ENCODE data around the gene CAP2. TPM values are rescaled to one million over a fixed set of nuclear protein-coding genes. Genes with fewer than 3 reads are reported as not detected.
"Not testable (repeated sequence)": the region's sequence is repeated elsewhere in the genome, so short reads cannot be mapped to it uniquely, and the experiment has no call there.

CAP2 gene
- total RNA-seq, 2 donors from 2014 or later, result not detected

- Mint-ChIP-seq H3K4me1 (peaks cover 16% of the 10 kb centered on the region), H3K36me3 (ENCODE audit: low read depth) (no peaks in the 10 kb centered on the region), H3K27ac (no peak overlapping the region), H3K4me3 (peak overlapping the region; percentile 88), H3K27me3 (peaks cover 14% of the 10 kb centered on the region)
- DNase-seq (no peak), ATAC-seq (peak; percentile 79)
- H3K9me3 ChIP-seq (ENCODE audit: control insufficient read depth, low read length, poor library complexity, severe bottlenecking), result no peaks in the 10 kb centered on the region
Observed at GRCh38 chr6:17580518-17581048, 187.2 kb downstream of the CAP2 start.

DNA sequence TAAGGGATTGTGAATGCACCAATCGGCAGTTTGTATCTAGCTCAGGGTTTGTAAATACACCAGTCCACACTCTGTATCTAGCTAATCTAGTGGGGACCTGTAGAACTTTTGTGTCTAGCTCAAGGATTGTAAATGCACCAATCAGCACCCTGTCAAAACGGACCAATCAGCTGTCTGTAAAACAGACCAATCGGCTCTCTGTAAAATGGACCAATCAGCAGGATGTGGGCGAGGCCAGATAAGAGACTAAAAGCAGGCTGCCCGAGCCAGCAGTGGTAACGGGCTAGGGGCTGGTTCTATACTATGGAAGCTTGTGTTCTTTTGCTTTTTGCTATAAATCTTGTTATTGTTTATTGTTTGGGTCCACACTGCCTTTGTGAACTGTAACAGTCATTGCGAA lies 187.9 kb downstream of the CAP2 start:
- Mint-ChIP-seq H3K4me3 (peak overlapping the region; percentile 88), H3K27me3 (peaks cover 14% of the 10 kb centered on the region), H3K4me1 (peaks cover 16% of the 10 kb centered on the region)
- not testable (repeated sequence) for H3K36me3 Mint-ChIP-seq (ENCODE audit: low read depth); ATAC-seq; DNase-seq; H3K27ac Mint-ChIP-seq; H3K9me3 ChIP-seq (ENCODE audit: control insufficient read depth, low read length, poor library complexity, severe bottlenecking)

DNA sequence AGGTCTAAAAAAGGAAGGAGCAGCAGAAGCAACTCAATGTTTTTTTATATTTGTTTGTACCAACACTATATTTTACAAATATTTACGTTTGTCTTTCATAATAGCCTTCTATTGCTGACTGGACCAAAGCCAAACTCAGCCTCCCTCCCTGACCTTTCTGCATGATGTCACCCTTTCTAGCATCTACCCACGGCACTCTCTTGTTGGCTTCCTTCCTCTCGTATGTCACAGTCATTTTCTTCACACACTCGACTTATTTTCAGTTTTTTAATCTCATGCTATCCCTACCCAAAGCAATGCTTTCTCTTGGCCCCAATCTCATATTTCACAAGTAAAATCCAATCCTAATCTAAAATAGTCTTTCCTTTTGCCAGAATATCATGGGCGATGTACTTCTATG lies 190.4 kb downstream of the CAP2 start:
- Mint-ChIP-seq H3K36me3 (ENCODE audit: low read depth) (no peaks in the 10 kb centered on the region), H3K27me3 (peaks cover 14% of the 10 kb centered on the region), H3K27ac (no peak overlapping the region), H3K4me1 (peaks cover 18% of the 10 kb centered on the region), H3K4me3 (peak overlapping the region; percentile 15)
- no peak for DNase-seq
- H3K9me3 ChIP-seq (ENCODE audit: control insufficient read depth, low read length, poor library complexity, severe bottlenecking), result no peaks in the 10 kb centered on the region
- ATAC-seq, result no peak

- Mint-ChIP-seq H3K27ac (no peak overlapping the region), H3K36me3 (ENCODE audit: low read depth) (no peaks in the 10 kb centered on the region), H3K4me3 (peak overlapping the region; percentile 15), H3K27me3 (peaks cover 14% of the 10 kb centered on the region), H3K4me1 (peaks cover 18% of the 10 kb centered on the region)
- ATAC-seq (peak; percentile 66), DNase-seq (no peak)
- no peaks in the 10 kb centered on the region for H3K9me3 ChIP-seq (ENCODE audit: control insufficient read depth, low read length, poor library complexity, severe bottlenecking)
Observed at GRCh38 chr6:17584241-17584803, 190.9 kb downstream of the CAP2 start.

GRCh38 chr6:17585766-17586490 lies 192.5 kb downstream of the CAP2 start:
- Mint-ChIP-seq H3K27ac (no peak overlapping the region), H3K4me3 (no peak overlapping the region), H3K4me1 (peaks cover 14% of the 10 kb centered on the region), H3K27me3 (peaks cover 14% of the 10 kb centered on the region), H3K36me3 (ENCODE audit: low read depth) (no peaks in the 10 kb centered on the region)
- DNase-seq, result no peak
- ATAC-seq, result no peak
- no peaks in the 10 kb centered on the region for H3K9me3 ChIP-seq (ENCODE audit: control insufficient read depth, low read length, poor library complexity, severe bottlenecking)

GRCh38 chr6:17586623-17587022 lies 193.2 kb downstream of the CAP2 start:
- H3K36me3 Mint-ChIP-seq (ENCODE audit: low read depth); H3K9me3 ChIP-seq (ENCODE audit: control insufficient read depth, low read length, poor library complexity, severe bottlenecking); H3K27me3 Mint-ChIP-seq; H3K27ac Mint-ChIP-seq; DNase-seq; ATAC-seq; H3K4me3 Mint-ChIP-seq: not testable (repeated sequence)
- peaks cover 13% of the 10 kb centered on the region for H3K4me1 Mint-ChIP-seq

- peaks cover 13% of the 10 kb centered on the region for H3K4me1 Mint-ChIP-seq
- peak overlapping the region; percentile 71 for H3K27ac Mint-ChIP-seq
- H3K9me3 ChIP-seq (ENCODE audit: control insufficient read depth, low read length, poor library complexity, severe bottlenecking), result no peaks in the 10 kb centered on the region
- DNase-seq (no peak), ATAC-seq (no peak)
- peaks cover 1% of the 10 kb centered on the region for H3K27me3 Mint-ChIP-seq
- no peaks in the 10 kb centered on the region for H3K36me3 Mint-ChIP-seq (ENCODE audit: low read depth)
- no peak overlapping the region for H3K4me3 Mint-ChIP-seq
Observed at GRCh38 chr6:17588011-17588410, 194.6 kb downstream of the CAP2 start.

DNA sequence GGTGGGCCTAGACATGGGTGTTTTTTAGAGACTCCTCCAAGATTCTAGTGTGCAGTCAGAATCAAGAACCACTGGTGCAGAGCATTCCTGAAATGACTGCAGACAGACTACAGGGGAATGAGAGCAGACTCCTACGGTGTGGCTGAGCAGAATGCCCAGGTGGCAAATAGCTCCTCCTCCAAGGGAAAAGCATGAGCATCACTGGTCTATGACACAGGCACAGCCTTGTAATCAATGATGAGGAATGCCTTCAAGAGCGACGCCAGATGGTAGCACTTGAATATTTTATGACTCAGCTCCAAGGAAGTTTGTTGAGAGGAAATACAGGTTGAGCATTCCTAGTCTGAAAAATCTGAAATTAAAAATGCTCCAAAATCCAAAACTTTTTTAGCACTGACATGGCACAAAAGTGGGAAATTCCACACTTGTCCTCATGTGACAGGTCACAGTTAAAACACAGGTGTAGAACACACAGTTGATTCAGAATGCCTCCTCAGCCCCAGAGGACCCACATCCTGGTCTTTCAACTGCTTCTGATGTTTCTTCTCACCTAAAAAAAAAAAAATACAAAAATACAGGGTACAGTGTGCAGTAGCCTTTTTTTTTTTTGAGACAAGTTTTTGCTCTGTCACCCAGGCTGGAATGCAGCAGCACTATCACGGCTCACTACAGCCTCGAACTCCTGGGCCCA lies 196.2 kb downstream of the CAP2 start:
- Mint-ChIP-seq H3K4me1 (peaks cover 7% of the 10 kb centered on the region), H3K36me3 (ENCODE audit: low read depth) (no peaks in the 10 kb centered on the region), H3K4me3 (no peak overlapping the region), H3K27me3 (no peaks in the 10 kb centered on the region), H3K27ac (no peak overlapping the region)
- H3K9me3 ChIP-seq (ENCODE audit: control insufficient read depth, low read length, poor library complexity, severe bottlenecking), result no peaks in the 10 kb centered on the region
- DNase-seq, result no peak
- peak; percentile 54 for ATAC-seq

DNA sequence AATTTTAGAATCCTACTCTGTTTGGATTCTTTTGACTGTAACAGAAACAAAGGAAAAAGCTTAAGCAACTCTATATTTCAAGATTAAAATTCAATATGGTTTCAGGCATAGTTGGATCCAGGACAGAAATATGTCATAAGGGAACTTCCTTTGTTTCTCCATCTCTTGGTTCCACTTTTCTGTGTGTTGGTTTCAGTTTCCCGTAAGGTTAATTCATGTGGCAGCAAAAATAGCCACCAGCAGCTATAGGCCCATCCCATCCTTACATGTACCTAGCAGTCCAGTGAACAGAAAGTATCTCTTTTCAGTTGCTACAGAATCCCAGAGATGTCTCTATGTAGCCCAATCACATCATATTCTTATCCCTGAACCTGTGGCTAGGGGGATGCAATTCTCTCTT lies 197.9 kb downstream of the CAP2 start:
- H3K4me1 Mint-ChIP-seq, result peaks cover 5% of the 10 kb centered on the region
- ATAC-seq, result no peak
- no peaks in the 10 kb centered on the region for H3K9me3 ChIP-seq (ENCODE audit: control insufficient read depth, low read length, poor library complexity, severe bottlenecking)
- H3K4me3 Mint-ChIP-seq, result no peak overlapping the region
- H3K27ac Mint-ChIP-seq, result no peak overlapping the region
- no peaks in the 10 kb centered on the region for H3K36me3 Mint-ChIP-seq (ENCODE audit: low read depth)
- DNase-seq, result no peak
- no peaks in the 10 kb centered on the region for H3K27me3 Mint-ChIP-seq

DNA sequence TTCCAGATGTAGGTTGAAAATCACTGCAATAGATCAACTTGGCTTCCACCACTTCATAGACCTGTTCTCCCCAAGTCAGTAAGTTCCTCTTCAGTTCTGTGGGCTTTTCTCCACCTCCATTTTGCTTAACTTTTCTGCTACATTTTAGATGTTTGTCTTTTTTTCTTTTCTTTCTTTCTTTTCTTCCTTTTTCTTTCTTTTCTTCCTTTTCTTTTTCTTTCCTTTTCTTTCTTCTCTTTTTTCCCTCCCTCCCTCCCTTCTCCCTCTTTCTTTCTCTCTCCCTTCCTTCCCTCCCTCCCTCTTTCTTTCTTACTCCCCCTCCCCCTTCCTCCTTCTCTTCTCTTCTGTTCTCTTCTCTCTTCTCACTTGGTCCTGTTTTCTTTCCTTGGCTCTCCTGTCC lies 199.9 kb downstream of the CAP2 start:
- no peaks in the 10 kb centered on the region for H3K27me3 Mint-ChIP-seq
- H3K4me3 Mint-ChIP-seq, result no peak overlapping the region
- H3K36me3 Mint-ChIP-seq (ENCODE audit: low read depth), result no peaks in the 10 kb centered on the region
- no peak overlapping the region for H3K27ac Mint-ChIP-seq
- DNase-seq, result no peak
- no peaks in the 10 kb centered on the region for H3K9me3 ChIP-seq (ENCODE audit: control insufficient read depth, low read length, poor library complexity, severe bottlenecking)
- no peak for ATAC-seq
- H3K4me1 Mint-ChIP-seq, result peaks cover 4% of the 10 kb centered on the region

- H3K36me3 Mint-ChIP-seq (ENCODE audit: low read depth), result no peaks in the 10 kb centered on the region
- H3K4me1 Mint-ChIP-seq, result peaks cover 7% of the 10 kb centered on the region
- DNase-seq (no peak), ATAC-seq (no peak)
- H3K4me3 Mint-ChIP-seq, result no peak overlapping the region
- H3K27me3 Mint-ChIP-seq, result no peaks in the 10 kb centered on the region
- H3K27ac Mint-ChIP-seq, result no peak overlapping the region
- no peaks in the 10 kb centered on the region for H3K9me3 ChIP-seq (ENCODE audit: control insufficient read depth, low read length, poor library complexity, severe bottlenecking)
Observed at GRCh38 chr6:17596085-17596484, 202.7 kb downstream of the CAP2 start.

- Mint-ChIP-seq H3K4me1 (peaks cover 30% of the 10 kb centered on the region), H3K27ac (peak within 1 kb of the TSS; percentile 94), H3K4me3 (peak within 1 kb of the TSS; percentile 95), H3K27me3 (no peaks in the 10 kb centered on the region), H3K36me3 (ENCODE audit: low read depth) (peaks cover 7% of the 10 kb centered on the region)
- DNase-seq (peak; percentile 88 to 92 (median 89)), ATAC-seq (peak; percentile 91)
- H3K9me3 ChIP-seq (ENCODE audit: control insufficient read depth, low read length, poor library complexity, severe bottlenecking), result no peaks in the 10 kb centered on the region
Observed at GRCh38 chr6:17599877-17600526, 206.6 kb downstream of the CAP2 start, which contains the start of gene FAM8A1. Gene FAM8A1 (plus strand): TSS chr6:17600302. CDS start chr6:17600410, 108 bp downstream.

Measured in T-helper 17 cell (primary cell).